Neural cell (in vitro differentiated cells): ENCODE results near the gene USP11.

Experiments
- EZH2 ChIP-seq: fragments of 200-600, 300-800 bp; shearing (Covaris generic), sonication (generic); IDR thresholded peaks from 2 replicates; pipeline ENCODE4 v1.6.1; 2014; ENCODE audit warnings: antibody characterized with exemption, low read length, borderline replicate concordance, mild to moderate bottlenecking; ENCODE audit not compliant: insufficient read depth, poor library complexity, severe bottlenecking
- POLR2AphosphoS5 ChIP-seq: IDR thresholded peaks from 2 replicates; pipeline ENCODE4 v1.6.1; 2012
- RAD21 ChIP-seq: fragments of 450-650 bp; conservative IDR thresholded peaks from 2 replicates; pipeline ENCODE4 v1.6.1; 2014; ENCODE audit warnings: antibody characterized with exemption, mild to moderate bottlenecking, moderate library complexity
- TF ChIP-seq, protein P1 (sequence below): fragments of 450-650 bp; IDR thresholded peaks from 2 replicates; pipeline ENCODE4 v1.5.1; 2014; ENCODE audit warnings: antibody characterized with exemption, mild to moderate bottlenecking, moderate library complexity; ENCODE audit not compliant: poor library complexity, severe bottlenecking

DNA sequence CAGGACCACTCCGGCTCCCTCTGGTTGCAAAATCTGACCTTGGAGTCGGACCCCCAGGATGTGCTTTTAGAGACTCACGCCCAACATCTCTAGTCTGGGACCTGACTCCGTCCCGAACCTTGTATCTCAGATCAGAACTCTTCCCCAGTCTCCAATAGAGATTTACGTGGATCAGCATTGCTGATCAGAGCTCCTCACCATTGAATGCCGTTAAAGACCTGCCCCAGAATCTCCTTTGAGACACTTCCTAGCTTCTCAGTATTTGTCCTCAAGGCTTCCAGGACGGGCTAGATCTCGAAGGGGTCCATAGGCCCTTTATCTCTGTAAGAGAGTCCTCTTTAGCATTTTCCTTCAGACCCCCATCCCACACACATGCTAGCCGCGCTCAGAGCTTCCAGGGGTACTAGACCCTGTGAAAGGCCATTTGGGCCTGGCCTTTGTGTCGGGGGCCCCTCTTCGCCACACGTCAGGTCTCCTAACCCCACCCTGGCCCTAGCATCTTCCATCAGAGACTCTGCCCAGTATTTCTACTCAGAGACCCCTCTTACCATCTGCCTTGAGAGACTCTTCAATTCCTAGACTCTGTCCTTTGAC is 38.5 kb upstream of the USP11 start:
- TF ChIP-seq, protein P1, sequence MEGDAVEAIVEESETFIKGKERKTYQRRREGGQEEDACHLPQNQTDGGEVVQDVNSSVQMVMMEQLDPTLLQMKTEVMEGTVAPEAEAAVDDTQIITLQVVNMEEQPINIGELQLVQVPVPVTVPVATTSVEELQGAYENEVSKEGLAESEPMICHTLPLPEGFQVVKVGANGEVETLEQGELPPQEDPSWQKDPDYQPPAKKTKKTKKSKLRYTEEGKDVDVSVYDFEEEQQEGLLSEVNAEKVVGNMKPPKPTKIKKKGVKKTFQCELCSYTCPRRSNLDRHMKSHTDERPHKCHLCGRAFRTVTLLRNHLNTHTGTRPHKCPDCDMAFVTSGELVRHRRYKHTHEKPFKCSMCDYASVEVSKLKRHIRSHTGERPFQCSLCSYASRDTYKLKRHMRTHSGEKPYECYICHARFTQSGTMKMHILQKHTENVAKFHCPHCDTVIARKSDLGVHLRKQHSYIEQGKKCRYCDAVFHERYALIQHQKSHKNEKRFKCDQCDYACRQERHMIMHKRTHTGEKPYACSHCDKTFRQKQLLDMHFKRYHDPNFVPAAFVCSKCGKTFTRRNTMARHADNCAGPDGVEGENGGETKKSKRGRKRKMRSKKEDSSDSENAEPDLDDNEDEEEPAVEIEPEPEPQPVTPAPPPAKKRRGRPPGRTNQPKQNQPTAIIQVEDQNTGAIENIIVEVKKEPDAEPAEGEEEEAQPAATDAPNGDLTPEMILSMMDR: no peak
- no peak for TF ChIP-seq EZH2
- no peak for TF ChIP-seq POLR2AphosphoS5
- no peak for TF ChIP-seq RAD21
